HepG2 (cell line): ENCODE data around the gene SLC29A2. TPM values are rescaled to one million over a fixed set of nuclear protein-coding genes. Genes with fewer than 3 reads are reported as not detected.
A peak's percentile ranks its signal among the peaks of the same experiment; 100 is the strongest.

Experiments
- CBX2 ChIP-seq, 2 experiments: fragments of 200-600 bp in 1 of 2; sonication (generic); formaldehyde crosslinking in 1 of 2; IDR thresholded peaks; 2 replicates each; pipeline versions ENCODE4 v1.7.0 to v1.8.1; 2018 to 2022; ENCODE audit warnings: low read depth in 2 of 2, low read length in 1 of 2, mild to moderate bottlenecking in 1 of 2, missing genetic modification reagents in 1 of 2
- FOXA1 ChIP-seq, 2 experiments: fragments of 450-650 bp in 1 of 2; sonication (generic) in 1 of 2; formaldehyde crosslinking in 1 of 2; IDR thresholded peaks; 2 replicates each; pipeline versions ENCODE4 v1.4.0 to v1.6.1; 2016 to 2020; ENCODE audit warnings: missing genetic modification reagents in 1 of 2
- GFI1 ChIP-seq: sonication (generic); formaldehyde crosslinking; IDR thresholded peaks from 2 replicates; pipeline ENCODE4 v1.5.0; 2020; ENCODE audit warnings: missing genetic modification reagents, mild to moderate bottlenecking, borderline replicate concordance
- RARA ChIP-seq: IDR thresholded peaks from 2 replicates; pipeline ENCODE4 v1.6.1; 2016; ENCODE audit warnings: missing genetic modification reagents, missing compliant biosample characterization
- RFXAP ChIP-seq: sonication (generic); formaldehyde crosslinking; IDR thresholded peaks from 2 replicates; pipeline ENCODE4 v1.4.0; 2020; ENCODE audit warnings: missing genetic modification reagents, borderline replicate concordance
- RXRB ChIP-seq: IDR thresholded peaks from 2 replicates; pipeline ENCODE4 v1.6.1; 2016; ENCODE audit warnings: borderline replicate concordance, missing genetic modification reagents, missing compliant biosample characterization
- TOE1 ChIP-seq: sonication (generic); formaldehyde crosslinking; IDR thresholded peaks from 2 replicates; pipeline ENCODE4 v1.4.0; 2020; ENCODE audit warnings: mild to moderate bottlenecking, missing genetic modification reagents
- ZNF484 ChIP-seq: sonication (generic); formaldehyde crosslinking; IDR thresholded peaks from 2 replicates; pipeline ENCODE4 v1.5.1; 2020; ENCODE audit warnings: mild to moderate bottlenecking, low read depth, missing genetic modification reagents, borderline replicate concordance
- polyA plus RNA-seq, 8 experiments: library from polyadenylated mRNA; depleted of rRNA in 3 of 8; stranded (reverse) in 7 of 8; unstranded in 1 of 8; fragments of >200 nt; fragmentation: Illumina TruSeq in 4 of 8; extraction: Trizol in 4 of 8; gene quantifications; 2 replicates each; pipeline versions ENCODE4 v1.2.1 to v1.2.3, GENCODE V29; 2011 to 2016; ENCODE audit warnings: low read depth in 4 of 8, missing spikeins in 1 of 8, mixed read lengths in 1 of 8; ENCODE audit not compliant: insufficient read depth in 1 of 8
- total RNA-seq, 5 experiments: library from RNA; depleted of rRNA; stranded (reverse); fragments of >200 nt; fragmentation: Illumina TruSeq; extraction: Trizol; gene quantifications; 2 replicates each; pipeline ENCODE4 v1.2.3, GENCODE V29; 2016; ENCODE audit warnings: low read depth in 1 of 5
- TF ChIP-seq, protein P1 (sequence below): sonication (generic); formaldehyde crosslinking; IDR thresholded peaks from 2 replicates; pipeline ENCODE4 v1.4.0; 2020; ENCODE audit warnings: mild to moderate bottlenecking, missing genetic modification reagents, borderline replicate concordance
- TF ChIP-seq, protein P2 (sequence below): IDR thresholded peaks from 2 replicates; pipeline ENCODE4 v1.4.0; 2020; ENCODE audit warnings: mild to moderate bottlenecking, missing genetic modification reagents
- TF ChIP-seq, protein P3 (sequence below): sonication (generic); formaldehyde crosslinking; IDR thresholded peaks from 2 replicates; pipeline ENCODE4 v1.4.0; 2020; ENCODE audit warnings: missing genetic modification reagents
- TF ChIP-seq, protein P4 (sequence below): sonication (generic); formaldehyde crosslinking; IDR thresholded peaks from 2 replicates; pipeline ENCODE4 v1.4.0; 2020; ENCODE audit warnings: mild to moderate bottlenecking, missing genetic modification reagents

Gene SLC29A2
- total and polyA plus RNA-seq, 2 of the 13 experiments (the other 11 are each of a cell fraction or from before 2014, with no cell fraction given): 0.63 to 0.66 TPM

DNA sequence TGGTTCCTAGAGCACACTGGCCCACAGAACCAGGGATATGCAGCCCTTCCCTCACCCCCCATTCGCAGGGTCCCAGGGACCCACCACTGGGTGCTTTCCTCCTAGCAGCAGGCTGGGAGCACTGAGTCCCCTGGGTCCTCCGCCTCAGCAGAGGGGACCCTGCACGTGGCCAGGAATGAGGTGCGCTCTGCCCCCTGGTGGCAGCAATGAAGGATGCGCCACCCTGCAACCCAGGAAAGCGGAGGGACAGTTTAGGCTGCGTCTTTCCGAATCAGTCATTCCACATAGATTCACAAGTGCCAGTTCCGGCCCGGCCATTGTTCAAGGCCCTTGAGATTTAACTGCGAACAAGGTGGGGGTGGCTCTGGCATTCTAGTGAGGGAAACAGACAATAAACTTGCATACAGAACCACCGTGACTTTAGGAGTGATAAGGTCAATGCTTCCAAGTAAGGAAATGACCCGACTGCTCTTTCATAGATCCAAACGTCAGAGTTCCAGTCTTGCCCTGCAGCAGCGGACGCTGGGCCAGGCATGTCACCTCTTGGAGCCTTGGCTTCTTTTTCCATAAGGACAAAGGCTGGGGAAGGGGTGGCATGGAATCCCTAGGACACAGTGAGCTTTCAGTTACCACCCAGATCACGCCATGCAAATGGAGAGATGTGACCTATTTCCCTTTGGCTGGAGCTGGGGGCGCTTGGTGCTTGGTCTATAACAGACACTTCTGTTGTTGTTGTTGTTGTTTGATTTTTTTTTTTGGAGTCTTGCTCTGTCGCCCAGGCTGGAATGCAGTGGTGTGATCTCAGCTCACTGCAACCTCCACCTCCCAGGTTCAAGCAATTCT lies 43.0 kb downstream of the SLC29A2 start (continued):
- TF ChIP-seq RARA (peak; percentile 12; the same call in 1 of the 2 replicates), GFI1 (CRISPR knock-in tag) (peak; percentile 55; the same call in 1 of the 2 replicates), RFXAP (CRISPR knock-in tag) (peak; percentile 65; the same call in 1 of the 2 replicates), CBX2 (IDR thresholded peaks at IDR 0.05; ENCODE audit: low read depth, low read length) (no peak), CBX2 (CRISPR knock-in tag; IDR thresholded peaks at IDR 0.05; ENCODE audit: low read depth) (no peak), FOXA1 (IDR thresholded peaks at IDR 0.05) (no peak), FOXA1 (CRISPR knock-in tag; IDR thresholded peaks at IDR 0.05) (no peak), ZNF484 (CRISPR knock-in tag) (no peak), TOE1 (no peak), RXRB (CRISPR knock-in tag) (peak; percentile 79)
- TF ChIP-seq, protein P1, sequence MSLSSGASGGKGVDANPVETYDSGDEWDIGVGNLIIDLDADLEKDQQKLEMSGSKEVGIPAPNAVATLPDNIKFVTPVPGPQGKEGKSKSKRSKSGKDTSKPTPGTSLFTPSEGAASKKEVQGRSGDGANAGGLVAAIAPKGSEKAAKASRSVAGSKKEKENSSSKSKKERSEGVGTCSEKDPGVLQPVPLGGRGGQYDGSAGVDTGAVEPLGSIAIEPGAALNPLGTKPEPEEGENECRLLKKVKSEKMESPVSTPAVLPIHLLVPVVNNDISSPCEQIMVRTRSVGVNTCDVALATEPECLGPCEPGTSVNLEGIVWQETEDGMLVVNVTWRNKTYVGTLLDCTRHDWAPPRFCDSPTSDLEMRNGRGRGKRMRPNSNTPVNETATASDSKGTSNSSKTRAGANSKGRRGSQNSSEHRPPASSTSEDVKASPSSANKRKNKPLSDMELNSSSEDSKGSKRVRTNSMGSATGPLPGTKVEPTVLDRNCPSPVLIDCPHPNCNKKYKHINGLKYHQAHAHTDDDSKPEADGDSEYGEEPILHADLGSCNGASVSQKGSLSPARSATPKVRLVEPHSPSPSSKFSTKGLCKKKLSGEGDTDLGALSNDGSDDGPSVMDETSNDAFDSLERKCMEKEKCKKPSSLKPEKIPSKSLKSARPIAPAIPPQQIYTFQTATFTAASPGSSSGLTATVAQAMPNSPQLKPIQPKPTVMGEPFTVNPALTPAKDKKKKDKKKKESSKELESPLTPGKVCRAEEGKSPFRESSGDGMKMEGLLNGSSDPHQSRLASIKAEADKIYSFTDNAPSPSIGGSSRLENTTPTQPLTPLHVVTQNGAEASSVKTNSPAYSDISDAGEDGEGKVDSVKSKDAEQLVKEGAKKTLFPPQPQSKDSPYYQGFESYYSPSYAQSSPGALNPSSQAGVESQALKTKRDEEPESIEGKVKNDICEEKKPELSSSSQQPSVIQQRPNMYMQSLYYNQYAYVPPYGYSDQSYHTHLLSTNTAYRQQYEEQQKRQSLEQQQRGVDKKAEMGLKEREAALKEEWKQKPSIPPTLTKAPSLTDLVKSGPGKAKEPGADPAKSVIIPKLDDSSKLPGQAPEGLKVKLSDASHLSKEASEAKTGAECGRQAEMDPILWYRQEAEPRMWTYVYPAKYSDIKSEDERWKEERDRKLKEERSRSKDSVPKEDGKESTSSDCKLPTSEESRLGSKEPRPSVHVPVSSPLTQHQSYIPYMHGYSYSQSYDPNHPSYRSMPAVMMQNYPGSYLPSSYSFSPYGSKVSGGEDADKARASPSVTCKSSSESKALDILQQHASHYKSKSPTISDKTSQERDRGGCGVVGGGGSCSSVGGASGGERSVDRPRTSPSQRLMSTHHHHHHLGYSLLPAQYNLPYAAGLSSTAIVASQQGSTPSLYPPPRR (CRISPR knock-in tag): peak; percentile 18; the same call in 1 of the 2 replicates
- TF ChIP-seq, protein P2, sequence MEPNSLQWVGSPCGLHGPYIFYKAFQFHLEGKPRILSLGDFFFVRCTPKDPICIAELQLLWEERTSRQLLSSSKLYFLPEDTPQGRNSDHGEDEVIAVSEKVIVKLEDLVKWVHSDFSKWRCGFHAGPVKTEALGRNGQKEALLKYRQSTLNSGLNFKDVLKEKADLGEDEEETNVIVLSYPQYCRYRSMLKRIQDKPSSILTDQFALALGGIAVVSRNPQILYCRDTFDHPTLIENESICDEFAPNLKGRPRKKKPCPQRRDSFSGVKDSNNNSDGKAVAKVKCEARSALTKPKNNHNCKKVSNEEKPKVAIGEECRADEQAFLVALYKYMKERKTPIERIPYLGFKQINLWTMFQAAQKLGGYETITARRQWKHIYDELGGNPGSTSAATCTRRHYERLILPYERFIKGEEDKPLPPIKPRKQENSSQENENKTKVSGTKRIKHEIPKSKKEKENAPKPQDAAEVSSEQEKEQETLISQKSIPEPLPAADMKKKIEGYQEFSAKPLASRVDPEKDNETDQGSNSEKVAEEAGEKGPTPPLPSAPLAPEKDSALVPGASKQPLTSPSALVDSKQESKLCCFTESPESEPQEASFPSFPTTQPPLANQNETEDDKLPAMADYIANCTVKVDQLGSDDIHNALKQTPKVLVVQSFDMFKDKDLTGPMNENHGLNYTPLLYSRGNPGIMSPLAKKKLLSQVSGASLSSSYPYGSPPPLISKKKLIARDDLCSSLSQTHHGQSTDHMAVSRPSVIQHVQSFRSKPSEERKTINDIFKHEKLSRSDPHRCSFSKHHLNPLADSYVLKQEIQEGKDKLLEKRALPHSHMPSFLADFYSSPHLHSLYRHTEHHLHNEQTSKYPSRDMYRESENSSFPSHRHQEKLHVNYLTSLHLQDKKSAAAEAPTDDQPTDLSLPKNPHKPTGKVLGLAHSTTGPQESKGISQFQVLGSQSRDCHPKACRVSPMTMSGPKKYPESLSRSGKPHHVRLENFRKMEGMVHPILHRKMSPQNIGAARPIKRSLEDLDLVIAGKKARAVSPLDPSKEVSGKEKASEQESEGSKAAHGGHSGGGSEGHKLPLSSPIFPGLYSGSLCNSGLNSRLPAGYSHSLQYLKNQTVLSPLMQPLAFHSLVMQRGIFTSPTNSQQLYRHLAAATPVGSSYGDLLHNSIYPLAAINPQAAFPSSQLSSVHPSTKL (CRISPR knock-in tag): peak; percentile 57
- TF ChIP-seq, protein P3, sequence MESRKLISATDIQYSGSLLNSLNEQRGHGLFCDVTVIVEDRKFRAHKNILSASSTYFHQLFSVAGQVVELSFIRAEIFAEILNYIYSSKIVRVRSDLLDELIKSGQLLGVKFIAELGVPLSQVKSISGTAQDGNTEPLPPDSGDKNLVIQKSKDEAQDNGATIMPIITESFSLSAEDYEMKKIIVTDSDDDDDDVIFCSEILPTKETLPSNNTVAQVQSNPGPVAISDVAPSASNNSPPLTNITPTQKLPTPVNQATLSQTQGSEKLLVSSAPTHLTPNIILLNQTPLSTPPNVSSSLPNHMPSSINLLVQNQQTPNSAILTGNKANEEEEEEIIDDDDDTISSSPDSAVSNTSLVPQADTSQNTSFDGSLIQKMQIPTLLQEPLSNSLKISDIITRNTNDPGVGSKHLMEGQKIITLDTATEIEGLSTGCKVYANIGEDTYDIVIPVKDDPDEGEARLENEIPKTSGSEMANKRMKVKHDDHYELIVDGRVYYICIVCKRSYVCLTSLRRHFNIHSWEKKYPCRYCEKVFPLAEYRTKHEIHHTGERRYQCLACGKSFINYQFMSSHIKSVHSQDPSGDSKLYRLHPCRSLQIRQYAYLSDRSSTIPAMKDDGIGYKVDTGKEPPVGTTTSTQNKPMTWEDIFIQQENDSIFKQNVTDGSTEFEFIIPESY (CRISPR knock-in tag): peak; percentile 68; the same call in 1 of the 2 replicates
- TF ChIP-seq, protein P4, sequence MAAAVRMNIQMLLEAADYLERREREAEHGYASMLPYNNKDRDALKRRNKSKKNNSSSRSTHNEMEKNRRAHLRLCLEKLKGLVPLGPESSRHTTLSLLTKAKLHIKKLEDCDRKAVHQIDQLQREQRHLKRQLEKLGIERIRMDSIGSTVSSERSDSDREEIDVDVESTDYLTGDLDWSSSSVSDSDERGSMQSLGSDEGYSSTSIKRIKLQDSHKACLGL (CRISPR knock-in tag): 0 out of 2 replicates have a peak, but pooled peaks have one; percentile 52
